HepG2 (cell line): ENCODE measurements around the gene BEST2. TPM values are rescaled to one million over a fixed set of nuclear protein-coding genes. Genes with fewer than 3 reads are reported as not detected.

Experiments
- ARID5B ChIP-seq: IDR thresholded peaks from 2 replicates; pipeline ENCODE4 v1.4.0; 2020; ENCODE audit warnings: mild to moderate bottlenecking, missing genetic modification reagents
- CENPBD1 ChIP-seq: sonication (generic); formaldehyde crosslinking; IDR thresholded peaks from 2 replicates; pipeline ENCODE4 v1.8.0; 2022; ENCODE audit warnings: missing genetic modification reagents, low read depth, mild to moderate bottlenecking, borderline replicate concordance
- ZBTB10 ChIP-seq: sonication (generic); formaldehyde crosslinking; IDR thresholded peaks from 2 replicates; pipeline ENCODE4 v1.4.0; 2020; ENCODE audit warnings: missing genetic modification reagents, borderline replicate concordance
- ZBTB40 ChIP-seq, 2 experiments: fragments of 450-650 bp in 1 of 2; sonication (generic) in 1 of 2; formaldehyde crosslinking in 1 of 2; IDR thresholded peaks; 2 replicates each; pipeline versions ENCODE4 v1.6.1 to v1.8.0; 2016 to 2022; ENCODE audit warnings: antibody characterized with exemption in 1 of 2, mild to moderate bottlenecking in 1 of 2, missing genetic modification reagents in 1 of 2
- ZBTB43 ChIP-seq: sonication (generic); formaldehyde crosslinking; conservative IDR thresholded peaks from 2 replicates; pipeline ENCODE4 v1.4.0; 2020; ENCODE audit warnings: missing genetic modification reagents
- ZNF44 ChIP-seq: sonication (generic); formaldehyde crosslinking; IDR thresholded peaks from 2 replicates; pipeline ENCODE4 v1.5.1; 2020; ENCODE audit warnings: mild to moderate bottlenecking, missing genetic modification reagents
- ZNF580 ChIP-seq: IDR thresholded peaks from 2 replicates; pipeline ENCODE4 v1.6.1; 2016; ENCODE audit warnings: low read depth, borderline replicate concordance
- ZNF724P ChIP-seq: sonication (generic); formaldehyde crosslinking; IDR thresholded peaks from 2 replicates; pipeline ENCODE4 v1.8.0; 2022; ENCODE audit warnings: missing genetic modification reagents, borderline replicate concordance
- polyA plus RNA-seq, 8 experiments: library from polyadenylated mRNA; depleted of rRNA in 3 of 8; stranded (reverse) in 7 of 8; unstranded in 1 of 8; fragments of >200 nt; fragmentation: Illumina TruSeq in 4 of 8; extraction: Trizol in 4 of 8; gene quantifications; 2 replicates each; pipeline versions ENCODE4 v1.2.1 to v1.2.3, GENCODE V29; 2011 to 2016; ENCODE audit warnings: low read depth in 4 of 8, missing spikeins in 1 of 8, mixed read lengths in 1 of 8; ENCODE audit not compliant: insufficient read depth in 1 of 8
- total RNA-seq, 5 experiments: library from RNA; depleted of rRNA; stranded (reverse); fragments of >200 nt; fragmentation: Illumina TruSeq; extraction: Trizol; gene quantifications; 2 replicates each; pipeline ENCODE4 v1.2.3, GENCODE V29; 2016; ENCODE audit warnings: low read depth in 1 of 5

BEST2 gene
- total and polyA plus RNA-seq, 2 of the 13 experiments (the other 11 are each of a cell fraction or from before 2014, with no cell fraction given) = not detected

- TF ChIP-seq ZBTB10 (CRISPR knock-in tag) (no peak), ZNF44 (CRISPR knock-in tag) (no peak), ZBTB40 (IDR thresholded peaks at IDR 0.05) (no peak), ZBTB40 (CRISPR knock-in tag; IDR thresholded peaks at IDR 0.05) (no peak), ZNF580 (no peak), ARID5B (no peak), CENPBD1 (CRISPR knock-in tag) (no peak), ZNF724P (CRISPR knock-in tag) (peak; percentile 83; the same call in 1 of the 2 replicates), ZBTB43 (no peak)
Measured at GRCh38 chr19:12736995-12737834, 14.4 kb upstream of the BEST2 start, which contains the start of gene GET3 (continued).
